NCI-H1092 treated with DMSO at 0.1 percent for 48 hours (cell line): ENCODE measurements around the gene SUFU.
A peak's percentile ranks its signal among the peaks of the same experiment; 100 is the strongest.
"Not testable (repeated sequence)": the region's sequence is repeated elsewhere in the genome, so short reads cannot be mapped to it uniquely, and the experiment has no call there.

Experiments
- DNase-seq: peaks from one replicate; lab custom pipeline; 2025; lab: John Stamatoyannopoulos, UW

SUFU gene

GRCh38 chr10:102652170-102652916 is 148.6 kb downstream of the SUFU start:
- no peak for DNase-seq

- DNase-seq, result no peak
These were observed 149.3 kb downstream of the SUFU start for GRCh38 chr10:102653060-102653459.

GRCh38 chr10:102654566-102654965 is 150.8 kb downstream of the SUFU start:
- no peak for DNase-seq

- DNase-seq, result no peak
These were observed 151.2 kb downstream of the SUFU start for GRCh38 chr10:102654969-102655368.

- no peak for DNase-seq
These were observed 152.3 kb downstream of the SUFU start for GRCh38 chr10:102656026-102656425.

- no peak for DNase-seq
These were observed 153.1 kb downstream of the SUFU start for GRCh38 chr10:102656791-102657371.

GRCh38 chr10:102657451-102657850 is 153.7 kb downstream of the SUFU start:
- no peak for DNase-seq

- no peak for DNase-seq
These were observed 154.4 kb downstream of the SUFU start for GRCh38 chr10:102657984-102658724.

GRCh38 chr10:102658802-102659201 is 155.0 kb downstream of the SUFU start:
- DNase-seq, result no peak

- peak; percentile 28 for DNase-seq
These were observed 157.3 kb downstream of the SUFU start for GRCh38 chr10:102660888-102661657.

GRCh38 chr10:102661658-102662028 is 157.9 kb downstream of the SUFU start:
- no peak for DNase-seq

- no peak for DNase-seq
These were observed 162.2 kb downstream of the SUFU start for GRCh38 chr10:102665904-102666509.

GRCh38 chr10:102667411-102667810 is 163.6 kb downstream of the SUFU start:
- not testable (repeated sequence) for DNase-seq

- no peak for DNase-seq
These were observed 164.7 kb downstream of the SUFU start for GRCh38 chr10:102668326-102669107.

- DNase-seq, result no peak
These were observed 165.7 kb downstream of the SUFU start for GRCh38 chr10:102669206-102670064.

- no peak for DNase-seq
These were observed 166.4 kb downstream of the SUFU start for GRCh38 chr10:102670065-102670670.

- DNase-seq, result no peak
These were observed 167.2 kb downstream of the SUFU start for GRCh38 chr10:102670871-102671434.

- DNase-seq, result no peak
These were observed 169.6 kb downstream of the SUFU start for GRCh38 chr10:102673236-102673818.
